Breast epithelium (tissue), 3 donors: ENCODE data around the gene MPO.

Source experiments
- CTCF ChIP-seq, 3 donors: fragments of 450-650 bp; IDR thresholded peaks; one replicate each; pipeline ENCODE4 v1.5.1; 2016 to 2017; ENCODE audit warnings: antibody characterized with exemption in 3 of 3, mild to moderate bottlenecking in 3 of 3, moderate library complexity in 3 of 3
- POLR2A ChIP-seq: fragments of 450-650 bp; IDR thresholded peaks from one replicate; pipeline ENCODE4 v1.6.1; 2016; ENCODE audit warnings: antibody characterized with exemption, mild to moderate bottlenecking, moderate library complexity

- TF ChIP-seq CTCF (IDR thresholded peaks at IDR 0.05) (no peak), POLR2A (no peak)
These were observed 40.0 kb upstream of the MPO start for GRCh38 chr17:58320570-58321323.
